Endothelial cell (in vitro differentiated cells): Measurements from ENCODE around the gene SLC32A1. TPM values are rescaled to one million over a fixed set of nuclear protein-coding genes. Genes with fewer than 3 reads are reported as not detected.

Source experiments
- DNase-seq: peaks from one replicate; pipeline ENCODE4 v3.0.0; 2021; ENCODE audit warnings: low spot score
- H3K27ac Mint-ChIP-seq: one replicate; pipeline ENCODE4 v1.8.0; 2021; ENCODE audit warnings: mixed read lengths, inconsistent platforms; ENCODE audit not compliant: unreplicated experiment
- H3K27me3 Mint-ChIP-seq: one replicate; pipeline ENCODE4 v1.8.0; 2021; ENCODE audit warnings: mild to moderate bottlenecking, moderate library complexity, mixed read lengths, inconsistent platforms; ENCODE audit not compliant: unreplicated experiment
- H3K36me3 Mint-ChIP-seq: one replicate; pipeline ENCODE4 v1.8.0; 2021; ENCODE audit warnings: mild to moderate bottlenecking, low read depth, mixed read lengths, inconsistent platforms; ENCODE audit not compliant: unreplicated experiment
- H3K4me1 Mint-ChIP-seq: one replicate; pipeline ENCODE4 v1.8.0; 2021; ENCODE audit warnings: mild to moderate bottlenecking, mixed read lengths, inconsistent platforms; ENCODE audit not compliant: unreplicated experiment
- H3K4me3 Mint-ChIP-seq: one replicate; pipeline ENCODE4 v1.8.0; 2021; ENCODE audit warnings: mild to moderate bottlenecking, mixed read lengths, inconsistent platforms; ENCODE audit not compliant: unreplicated experiment
- H3K9me3 Mint-ChIP-seq: one replicate; pipeline ENCODE4 v1.8.0; 2021; ENCODE audit warnings: mixed read lengths, inconsistent platforms; ENCODE audit not compliant: unreplicated experiment
- total RNA-seq: library from RNA; stranded (reverse); fragmentation: NEBNext Ultra II Directional; extraction: Animal tissue kit (Norgen Biotek cat#: 25700); gene quantifications from one replicate; pipeline ENCODE4 v1.2.1, GENCODE V29; 2021; ENCODE audit not compliant: unreplicated experiment
- TF ChIP-seq, protein P1 (sequence below): fragments of 200-600 bp; sonication (generic); IDR thresholded peaks from one replicate; pipeline ENCODE4 v1.5.0; 2021; ENCODE audit warnings: antibody characterized with exemption; ENCODE audit not compliant: unreplicated experiment

SLC32A1 gene
- total RNA-seq, 1 donor from 2014 or later: 3.4 TPM

GRCh38 chr20:38685271-38685670 is 39.0 kb upstream of the SLC32A1 start:
- DNase-seq: no peak
- TF ChIP-seq, protein P1, sequence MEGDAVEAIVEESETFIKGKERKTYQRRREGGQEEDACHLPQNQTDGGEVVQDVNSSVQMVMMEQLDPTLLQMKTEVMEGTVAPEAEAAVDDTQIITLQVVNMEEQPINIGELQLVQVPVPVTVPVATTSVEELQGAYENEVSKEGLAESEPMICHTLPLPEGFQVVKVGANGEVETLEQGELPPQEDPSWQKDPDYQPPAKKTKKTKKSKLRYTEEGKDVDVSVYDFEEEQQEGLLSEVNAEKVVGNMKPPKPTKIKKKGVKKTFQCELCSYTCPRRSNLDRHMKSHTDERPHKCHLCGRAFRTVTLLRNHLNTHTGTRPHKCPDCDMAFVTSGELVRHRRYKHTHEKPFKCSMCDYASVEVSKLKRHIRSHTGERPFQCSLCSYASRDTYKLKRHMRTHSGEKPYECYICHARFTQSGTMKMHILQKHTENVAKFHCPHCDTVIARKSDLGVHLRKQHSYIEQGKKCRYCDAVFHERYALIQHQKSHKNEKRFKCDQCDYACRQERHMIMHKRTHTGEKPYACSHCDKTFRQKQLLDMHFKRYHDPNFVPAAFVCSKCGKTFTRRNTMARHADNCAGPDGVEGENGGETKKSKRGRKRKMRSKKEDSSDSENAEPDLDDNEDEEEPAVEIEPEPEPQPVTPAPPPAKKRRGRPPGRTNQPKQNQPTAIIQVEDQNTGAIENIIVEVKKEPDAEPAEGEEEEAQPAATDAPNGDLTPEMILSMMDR: no peak
- Mint-ChIP-seq H3K36me3 (no peaks in the 10 kb centered on the region), H3K27me3 (peaks cover 2% of the 10 kb centered on the region), H3K27ac (no peak overlapping the region), H3K9me3 (no peaks in the 10 kb centered on the region), H3K4me3 (no peak overlapping the region), H3K4me1 (no peaks in the 10 kb centered on the region)

GRCh38 chr20:38685853-38686473 is 38.3 kb upstream of the SLC32A1 start:
- peak; percentile 79 for DNase-seq
- H3K27ac Mint-ChIP-seq: no peak overlapping the region
- peaks cover 2% of the 10 kb centered on the region for H3K27me3 Mint-ChIP-seq
- H3K4me1 Mint-ChIP-seq: peaks cover 3% of the 10 kb centered on the region
- no peak overlapping the region for H3K4me3 Mint-ChIP-seq
- no peaks in the 10 kb centered on the region for H3K36me3 Mint-ChIP-seq
- TF ChIP-seq, protein P1: no peak
- H3K9me3 Mint-ChIP-seq: no peaks in the 10 kb centered on the region

- no peak overlapping the region for H3K4me3 Mint-ChIP-seq
- H3K4me1 Mint-ChIP-seq: peaks cover 21% of the 10 kb centered on the region
- no peaks in the 10 kb centered on the region for H3K27me3 Mint-ChIP-seq
- H3K36me3 Mint-ChIP-seq: no peaks in the 10 kb centered on the region
- no peaks in the 10 kb centered on the region for H3K9me3 Mint-ChIP-seq
- peak; percentile 82 for DNase-seq
- TF ChIP-seq, protein P1: no peak
- no peak overlapping the region for H3K27ac Mint-ChIP-seq
These were observed 31.6 kb upstream of the SLC32A1 start for GRCh38 chr20:38692436-38693411.

GRCh38 chr20:38697306-38697705 is 27.0 kb upstream of the SLC32A1 start:
- no peaks in the 10 kb centered on the region for H3K9me3 Mint-ChIP-seq
- H3K36me3 Mint-ChIP-seq: no peaks in the 10 kb centered on the region
- no peak for DNase-seq
- H3K27me3 Mint-ChIP-seq: no peaks in the 10 kb centered on the region
- TF ChIP-seq, protein P1: no peak
- peaks cover 14% of the 10 kb centered on the region for H3K4me1 Mint-ChIP-seq
- H3K4me3 Mint-ChIP-seq: no peak overlapping the region
- no peak overlapping the region for H3K27ac Mint-ChIP-seq

DNA sequence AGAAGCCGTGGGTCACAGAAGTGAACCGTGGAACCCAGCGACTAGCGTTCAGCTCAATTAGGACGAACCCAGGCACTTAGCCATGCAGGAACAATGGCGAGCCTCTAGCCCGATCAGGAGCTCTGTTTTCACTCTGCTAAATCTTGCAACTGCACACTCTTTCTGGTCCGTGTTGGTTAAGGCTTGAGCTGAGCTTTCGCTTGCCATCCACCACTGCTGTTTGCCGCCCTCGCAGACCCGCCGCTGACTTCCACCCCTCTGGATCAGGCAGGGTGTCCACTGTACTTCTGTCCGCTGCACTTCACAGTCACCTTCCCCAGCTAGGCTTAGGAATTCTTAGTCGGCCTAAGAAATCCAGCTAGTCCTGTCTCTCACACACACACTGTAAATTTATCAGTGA is 25.7 kb upstream of the SLC32A1 start:
- Mint-ChIP-seq H3K27ac (no peak overlapping the region), H3K4me1 (peaks cover 6% of the 10 kb centered on the region), H3K27me3 (peaks cover 1% of the 10 kb centered on the region), H3K36me3 (no peaks in the 10 kb centered on the region), H3K9me3 (no peaks in the 10 kb centered on the region), H3K4me3 (no peak overlapping the region)
- TF ChIP-seq, protein P1: no peak
- DNase-seq: no peak
